ENCODE measurements around the gene UVRAG.

- TF ChIP-seq POLR2A (IDR thresholded peaks at IDR 0.05) (no peak), CTCF (IDR thresholded peaks at IDR 0.05) (no peak)
Measured at GRCh38 chr11:75783416-75784084, 31.5 kb upstream of the UVRAG start.

All from lower leg skin (tissue), 3 donors.